HG03457 (cell line): ENCODE data around the gene IFI30.
"Not testable (repeated sequence)": the region's sequence is repeated elsewhere in the genome, so short reads cannot be mapped to it uniquely, and the experiment has no call there.

ENCODE experiments used
- ATAC-seq: cut with Tn5 transposase; IDR thresholded peaks from one replicate; pipeline ENCODE4 v1.9.1; 2021; ENCODE audit warnings: moderate number of reproducible peaks; ENCODE audit not compliant: unreplicated experiment

IFI30 gene

DNA sequence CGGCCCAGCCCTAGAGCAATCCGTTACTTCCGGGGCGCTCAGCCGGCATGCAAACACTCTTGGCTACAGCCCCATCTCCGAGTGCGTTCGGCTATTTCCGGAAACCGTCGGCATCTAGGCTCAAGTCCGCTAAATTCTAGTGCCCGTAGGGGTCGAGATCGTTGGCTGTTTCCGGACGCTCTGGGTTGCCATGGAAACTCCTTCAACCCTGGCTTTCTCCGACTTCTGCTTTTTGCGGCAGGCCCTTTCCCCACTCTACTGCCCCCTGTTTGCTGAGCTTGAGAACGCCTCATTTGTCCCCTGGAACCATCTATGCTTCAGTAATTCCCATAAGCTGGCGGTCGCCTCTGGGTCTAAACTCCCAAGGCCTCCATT is 21.2 kb upstream of the IFI30 start:
- peak; percentile 36 for ATAC-seq

GRCh38 chr19:18152817-18153555 is 20.6 kb upstream of the IFI30 start, which contains the start of gene PIK3R2:
Gene PIK3R2 (plus strand): TSS chr19:18153163. CDS start chr19:18155880, 2,717 bp downstream.
- peak; percentile 56 for ATAC-seq

GRCh38 chr19:18153556-18154134 is 20.0 kb upstream of the IFI30 start:
- ATAC-seq = no peak

DNA sequence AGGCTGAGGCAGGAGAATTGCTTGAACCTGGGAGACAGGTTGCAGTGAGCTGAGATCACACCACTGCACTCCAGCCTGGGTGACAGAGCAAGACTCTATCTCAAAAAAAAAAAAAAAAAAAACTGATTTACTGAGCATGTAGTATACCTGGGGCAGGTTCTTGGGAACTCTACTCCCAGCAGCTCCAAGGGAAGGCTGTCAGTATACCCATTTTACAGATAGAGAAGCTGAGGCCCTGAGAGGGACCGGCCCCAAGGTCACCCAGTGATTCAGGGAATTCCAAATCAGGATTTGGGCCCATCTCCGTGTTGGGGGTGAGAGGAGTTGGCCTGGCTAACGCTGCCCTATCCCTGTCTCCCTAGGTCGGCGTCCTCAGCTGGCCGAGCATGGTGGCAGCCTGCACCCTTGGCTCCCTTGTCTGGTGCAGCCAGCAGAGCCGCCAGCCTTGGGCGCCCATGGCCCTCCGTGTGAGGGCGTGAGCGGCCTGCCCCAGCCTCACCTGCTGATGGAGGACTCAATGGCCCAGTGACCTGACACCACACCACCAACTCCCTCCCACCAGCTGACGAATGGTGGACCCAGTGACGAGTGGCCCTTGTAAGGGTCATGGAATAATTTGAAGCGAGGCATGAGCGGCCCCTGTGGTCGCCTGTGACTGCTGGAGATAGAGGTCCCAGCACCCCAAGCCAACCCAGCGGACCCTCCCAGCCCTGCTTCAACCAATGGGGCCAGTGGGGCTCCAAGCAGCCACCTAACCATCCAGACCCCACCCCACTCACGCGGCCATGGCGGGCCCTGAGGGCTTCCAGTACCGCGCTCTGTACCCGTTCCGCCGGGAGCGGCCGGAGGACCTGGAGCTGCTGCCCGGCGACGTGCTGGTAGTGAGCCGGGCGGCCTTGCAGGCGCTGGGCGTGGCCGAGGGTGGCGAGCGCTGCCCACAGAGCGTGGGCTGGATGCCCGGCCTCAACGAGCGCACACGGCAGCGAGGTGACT is 18.2 kb upstream of the IFI30 start:
- ATAC-seq = no peak

GRCh38 chr19:18156268-18156667 is 17.3 kb upstream of the IFI30 start:
- ATAC-seq = no peak

DNA sequence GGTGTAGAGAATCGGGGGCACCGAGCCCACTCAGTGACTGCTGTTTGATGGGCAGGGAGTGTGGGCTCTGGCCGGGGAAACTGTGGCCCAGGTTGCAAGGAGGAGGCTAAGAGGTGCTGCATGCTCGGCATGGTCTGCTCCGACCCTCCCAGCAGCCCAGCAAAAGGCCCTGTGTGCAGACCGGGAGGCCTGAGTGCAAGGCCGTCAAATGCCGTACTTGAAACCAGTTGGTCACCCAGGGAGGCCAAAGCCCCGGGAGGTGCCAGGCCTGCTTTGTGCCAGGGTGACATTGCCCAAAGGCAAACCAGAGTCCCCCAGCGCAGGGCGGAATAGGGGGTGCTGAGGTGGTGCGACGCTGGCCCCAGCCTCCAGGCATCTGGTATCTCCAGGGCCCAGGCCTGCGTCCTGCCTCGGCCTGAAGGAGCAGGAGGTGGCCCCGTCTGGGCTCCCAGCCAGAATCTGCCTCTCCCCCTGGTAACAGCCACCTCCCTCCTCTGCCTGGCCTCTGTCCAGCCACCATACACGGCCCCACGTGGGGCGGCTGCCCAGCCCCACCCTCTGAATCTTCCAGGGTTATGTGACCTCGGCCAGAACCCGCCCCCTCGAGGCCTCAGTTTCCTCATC is 16.7 kb upstream of the IFI30 start:
- no peak for ATAC-seq

DNA sequence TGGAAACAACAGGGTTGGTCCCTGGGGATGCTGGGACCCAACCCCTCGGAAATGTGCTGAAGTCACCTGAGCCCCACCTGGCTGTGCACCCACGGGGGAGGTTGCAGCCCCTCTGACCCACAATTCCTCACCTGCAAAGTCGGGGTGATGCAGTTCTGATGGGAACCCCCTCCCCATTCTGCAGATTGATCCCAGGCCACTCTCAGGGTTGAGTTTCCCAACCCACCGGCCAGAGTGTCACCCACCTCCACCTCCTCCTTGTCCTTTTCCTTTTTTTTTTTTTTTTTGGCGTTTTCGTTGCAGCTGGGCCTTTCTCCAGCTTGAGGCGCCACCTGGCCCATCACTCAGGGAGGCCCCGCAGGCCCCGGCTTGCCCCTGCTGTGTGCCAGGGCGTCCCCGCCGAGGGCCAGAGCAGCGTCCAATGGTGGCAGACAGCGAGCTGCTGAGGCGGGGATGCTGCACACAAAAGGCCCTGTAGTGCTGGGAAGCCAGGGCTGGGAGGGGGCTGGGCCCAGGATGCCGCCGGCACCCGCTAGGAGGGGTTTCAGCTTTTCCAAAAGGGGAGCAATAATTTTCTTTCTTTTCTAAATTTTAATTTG is 16.0 kb upstream of the IFI30 start:
- ATAC-seq = no peak

GRCh38 chr19:18158467-18158866 is 15.1 kb upstream of the IFI30 start:
- no peak for ATAC-seq

GRCh38 chr19:18159059-18159616 is 14.5 kb upstream of the IFI30 start:
- ATAC-seq = not testable (repeated sequence)

DNA sequence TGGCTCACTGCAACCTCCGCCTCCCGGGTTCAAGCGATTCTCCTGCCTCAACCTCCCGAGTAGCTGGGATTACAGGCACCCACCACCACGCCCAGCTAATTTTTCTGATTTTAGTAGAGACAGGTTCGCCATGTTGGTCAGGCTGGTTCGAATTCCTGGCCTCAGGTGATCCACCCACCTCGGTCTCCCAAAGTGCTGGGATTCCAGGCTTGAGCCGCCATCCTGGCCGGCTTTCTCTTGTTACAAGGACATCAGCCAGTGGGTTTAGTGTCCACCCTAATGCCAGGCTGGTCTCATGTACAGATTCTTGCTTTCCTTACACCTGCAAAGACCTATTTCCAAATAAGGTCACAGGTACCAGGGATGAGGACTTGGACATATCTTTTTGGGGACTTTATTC is 13.8 kb upstream of the IFI30 start:
- ATAC-seq = no peak

DNA sequence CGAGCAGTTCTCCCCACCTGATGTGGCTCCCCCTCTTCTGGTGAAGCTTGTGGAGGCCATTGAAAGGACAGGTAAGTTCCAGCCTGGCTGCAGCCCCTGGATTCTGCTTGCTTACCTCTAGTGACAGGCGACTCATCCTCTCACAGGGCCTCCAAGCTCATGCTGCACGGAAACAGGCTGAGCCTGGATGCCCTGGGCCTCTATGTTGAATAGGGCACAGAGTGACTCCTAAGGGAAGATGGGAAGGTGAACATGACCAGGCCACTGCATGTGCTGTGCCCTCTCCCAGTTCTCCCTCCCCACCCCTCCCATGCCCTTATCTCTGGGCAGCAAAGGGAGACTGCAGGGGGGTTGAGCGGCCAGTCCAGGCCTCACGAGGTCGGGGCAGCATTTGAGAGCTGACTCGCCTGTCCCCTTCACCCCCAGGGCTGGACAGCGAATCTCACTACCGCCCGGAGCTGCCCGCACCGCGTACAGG is 13.1 kb upstream of the IFI30 start:
- no peak for ATAC-seq

GRCh38 chr19:18160971-18161635 is 12.5 kb upstream of the IFI30 start:
- ATAC-seq = peak; percentile 55

GRCh38 chr19:18161636-18162002 is 12.0 kb upstream of the IFI30 start:
- no peak for ATAC-seq

GRCh38 chr19:18164072-18164471 is 9.5 kb upstream of the IFI30 start:
- ATAC-seq = no peak

GRCh38 chr19:18165794-18166544 is 7.6 kb upstream of the IFI30 start:
- no peak for ATAC-seq

GRCh38 chr19:18167011-18167410 is 6.6 kb upstream of the IFI30 start:
- no peak for ATAC-seq

DNA sequence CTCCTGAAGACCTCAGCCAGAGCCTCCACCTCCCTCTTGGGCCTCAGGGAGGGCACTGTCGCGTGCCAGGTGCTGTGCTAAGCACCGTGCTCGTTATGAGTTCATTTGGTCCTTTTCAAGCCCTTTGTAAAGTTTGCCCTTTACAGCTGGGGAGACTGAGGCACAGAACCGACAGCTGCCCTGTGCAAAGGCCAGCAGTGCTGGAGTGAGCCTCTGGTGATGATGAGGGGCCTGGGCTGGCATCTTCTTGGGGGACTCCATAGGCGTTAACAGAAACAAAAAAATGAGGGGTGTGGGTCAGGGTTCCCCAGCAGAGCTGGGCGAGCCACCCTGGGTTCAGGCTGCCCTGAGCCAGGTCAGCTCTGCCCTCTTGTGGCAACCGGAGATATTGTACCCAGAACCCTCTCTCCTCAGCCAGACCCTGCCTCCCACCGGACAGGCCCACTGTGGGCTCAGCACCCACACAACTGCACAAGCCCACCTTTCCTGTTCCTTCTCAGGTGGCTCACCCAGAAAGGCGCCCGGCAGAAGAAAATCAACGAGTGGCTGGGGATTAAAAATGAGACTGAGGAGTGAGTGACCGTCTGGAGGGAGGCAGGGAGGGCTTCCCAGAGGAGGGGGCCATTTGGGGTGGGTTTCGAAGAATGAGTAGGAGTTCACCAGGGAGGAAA is 5.5 kb upstream of the IFI30 start:
- ATAC-seq = no peak

- no peak for ATAC-seq
Measured at GRCh38 chr19:18168673-18169381, 4.8 kb upstream of the IFI30 start.
